Loucy (cell line): ENCODE data around the gene ELOVL4.

Experiments
- CTCF ChIP-seq: fragments of 200-600 bp; sonication (generic); conservative IDR thresholded peaks from 2 replicates; pipeline ENCODE4 v1.5.1; 2014; ENCODE audit warnings: mild to moderate bottlenecking, antibody characterized with exemption, low read length
- EZH2phosphoT487 ChIP-seq: fragments of 200-600 bp; IDR thresholded peaks from 2 replicates; pipeline ENCODE4 v1.6.1; 2018; ENCODE audit warnings: antibody characterized with exemption, mild to moderate bottlenecking, moderate library complexity, borderline replicate concordance

DNA sequence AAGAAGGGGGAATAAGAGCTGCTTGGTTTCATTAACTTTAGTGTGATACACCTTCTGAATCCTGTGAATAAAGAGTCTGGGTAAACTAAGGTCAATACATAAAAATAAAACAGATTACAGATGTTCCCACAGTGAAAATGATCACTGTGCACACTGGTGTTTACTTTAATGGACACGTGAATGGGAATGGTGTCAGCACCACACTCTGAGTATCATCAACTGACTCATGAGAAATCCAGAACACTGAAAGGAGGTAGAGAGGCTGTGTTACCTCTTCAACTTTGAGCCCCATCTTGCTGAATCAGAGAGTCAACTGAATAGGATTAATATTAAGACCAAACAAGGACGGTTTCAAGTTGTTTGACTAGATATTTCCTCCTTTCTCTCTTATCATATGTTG lies 75.0 kb downstream of the ELOVL4 start:
- TF ChIP-seq CTCF = no peak
- no peak for TF ChIP-seq EZH2phosphoT487
